ENCODE results near the gene CRIM1.

DNA sequence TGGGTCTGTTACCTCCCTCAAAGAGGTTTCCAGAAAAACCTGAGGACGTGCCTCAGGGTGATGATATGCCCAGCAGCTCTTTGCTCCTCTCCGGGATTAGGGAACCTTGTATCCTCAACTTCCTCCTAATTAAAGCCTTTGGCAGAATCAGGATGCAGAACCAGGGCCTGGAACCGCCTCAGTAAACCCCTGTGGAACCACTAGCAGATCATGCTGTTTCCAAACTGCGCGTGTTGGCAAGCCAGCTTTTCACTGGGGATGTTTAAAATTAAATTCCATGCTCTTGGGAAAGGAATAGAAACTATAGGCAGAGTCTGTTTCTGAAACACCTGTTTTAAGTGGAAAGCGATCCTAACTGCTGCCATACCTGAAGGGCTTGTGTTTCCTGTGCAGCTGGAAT is 26.4 kb downstream of the CRIM1 start:
- TF ChIP-seq, protein P1, sequence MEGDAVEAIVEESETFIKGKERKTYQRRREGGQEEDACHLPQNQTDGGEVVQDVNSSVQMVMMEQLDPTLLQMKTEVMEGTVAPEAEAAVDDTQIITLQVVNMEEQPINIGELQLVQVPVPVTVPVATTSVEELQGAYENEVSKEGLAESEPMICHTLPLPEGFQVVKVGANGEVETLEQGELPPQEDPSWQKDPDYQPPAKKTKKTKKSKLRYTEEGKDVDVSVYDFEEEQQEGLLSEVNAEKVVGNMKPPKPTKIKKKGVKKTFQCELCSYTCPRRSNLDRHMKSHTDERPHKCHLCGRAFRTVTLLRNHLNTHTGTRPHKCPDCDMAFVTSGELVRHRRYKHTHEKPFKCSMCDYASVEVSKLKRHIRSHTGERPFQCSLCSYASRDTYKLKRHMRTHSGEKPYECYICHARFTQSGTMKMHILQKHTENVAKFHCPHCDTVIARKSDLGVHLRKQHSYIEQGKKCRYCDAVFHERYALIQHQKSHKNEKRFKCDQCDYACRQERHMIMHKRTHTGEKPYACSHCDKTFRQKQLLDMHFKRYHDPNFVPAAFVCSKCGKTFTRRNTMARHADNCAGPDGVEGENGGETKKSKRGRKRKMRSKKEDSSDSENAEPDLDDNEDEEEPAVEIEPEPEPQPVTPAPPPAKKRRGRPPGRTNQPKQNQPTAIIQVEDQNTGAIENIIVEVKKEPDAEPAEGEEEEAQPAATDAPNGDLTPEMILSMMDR (IDR thresholded peaks at IDR 0.05): no peak
- TF ChIP-seq, protein P2, sequence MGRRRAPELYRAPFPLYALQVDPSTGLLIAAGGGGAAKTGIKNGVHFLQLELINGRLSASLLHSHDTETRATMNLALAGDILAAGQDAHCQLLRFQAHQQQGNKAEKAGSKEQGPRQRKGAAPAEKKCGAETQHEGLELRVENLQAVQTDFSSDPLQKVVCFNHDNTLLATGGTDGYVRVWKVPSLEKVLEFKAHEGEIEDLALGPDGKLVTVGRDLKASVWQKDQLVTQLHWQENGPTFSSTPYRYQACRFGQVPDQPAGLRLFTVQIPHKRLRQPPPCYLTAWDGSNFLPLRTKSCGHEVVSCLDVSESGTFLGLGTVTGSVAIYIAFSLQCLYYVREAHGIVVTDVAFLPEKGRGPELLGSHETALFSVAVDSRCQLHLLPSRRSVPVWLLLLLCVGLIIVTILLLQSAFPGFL (CRISPR knock-in tag; IDR thresholded peaks at IDR 0.05; ENCODE audit: borderline replicate concordance): no peak
- TF ChIP-seq, protein P3, sequence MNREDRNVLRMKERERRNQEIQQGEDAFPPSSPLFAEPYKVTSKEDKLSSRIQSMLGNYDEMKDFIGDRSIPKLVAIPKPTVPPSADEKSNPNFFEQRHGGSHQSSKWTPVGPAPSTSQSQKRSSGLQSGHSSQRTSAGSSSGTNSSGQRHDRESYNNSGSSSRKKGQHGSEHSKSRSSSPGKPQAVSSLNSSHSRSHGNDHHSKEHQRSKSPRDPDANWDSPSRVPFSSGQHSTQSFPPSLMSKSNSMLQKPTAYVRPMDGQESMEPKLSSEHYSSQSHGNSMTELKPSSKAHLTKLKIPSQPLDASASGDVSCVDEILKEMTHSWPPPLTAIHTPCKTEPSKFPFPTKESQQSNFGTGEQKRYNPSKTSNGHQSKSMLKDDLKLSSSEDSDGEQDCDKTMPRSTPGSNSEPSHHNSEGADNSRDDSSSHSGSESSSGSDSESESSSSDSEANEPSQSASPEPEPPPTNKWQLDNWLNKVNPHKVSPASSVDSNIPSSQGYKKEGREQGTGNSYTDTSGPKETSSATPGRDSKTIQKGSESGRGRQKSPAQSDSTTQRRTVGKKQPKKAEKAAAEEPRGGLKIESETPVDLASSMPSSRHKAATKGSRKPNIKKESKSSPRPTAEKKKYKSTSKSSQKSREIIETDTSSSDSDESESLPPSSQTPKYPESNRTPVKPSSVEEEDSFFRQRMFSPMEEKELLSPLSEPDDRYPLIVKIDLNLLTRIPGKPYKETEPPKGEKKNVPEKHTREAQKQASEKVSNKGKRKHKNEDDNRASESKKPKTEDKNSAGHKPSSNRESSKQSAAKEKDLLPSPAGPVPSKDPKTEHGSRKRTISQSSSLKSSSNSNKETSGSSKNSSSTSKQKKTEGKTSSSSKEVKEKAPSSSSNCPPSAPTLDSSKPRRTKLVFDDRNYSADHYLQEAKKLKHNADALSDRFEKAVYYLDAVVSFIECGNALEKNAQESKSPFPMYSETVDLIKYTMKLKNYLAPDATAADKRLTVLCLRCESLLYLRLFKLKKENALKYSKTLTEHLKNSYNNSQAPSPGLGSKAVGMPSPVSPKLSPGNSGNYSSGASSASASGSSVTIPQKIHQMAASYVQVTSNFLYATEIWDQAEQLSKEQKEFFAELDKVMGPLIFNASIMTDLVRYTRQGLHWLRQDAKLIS (CRISPR knock-in tag; IDR thresholded peaks at IDR 0.05; ENCODE audit: borderline replicate concordance): no peak
- TF ChIP-seq ZNF416 (CRISPR knock-in tag; IDR thresholded peaks at IDR 0.05) (no peak), KAT7 (CRISPR knock-in tag; IDR thresholded peaks at IDR 0.05; ENCODE audit: borderline replicate concordance) (no peak), ESRRA (CRISPR knock-in tag; IDR thresholded peaks at IDR 0.05; ENCODE audit: borderline replicate concordance) (no peak), CREB1 (CRISPR knock-in tag; IDR thresholded peaks at IDR 0.05) (no peak)
- TF ChIP-seq, protein P4, sequence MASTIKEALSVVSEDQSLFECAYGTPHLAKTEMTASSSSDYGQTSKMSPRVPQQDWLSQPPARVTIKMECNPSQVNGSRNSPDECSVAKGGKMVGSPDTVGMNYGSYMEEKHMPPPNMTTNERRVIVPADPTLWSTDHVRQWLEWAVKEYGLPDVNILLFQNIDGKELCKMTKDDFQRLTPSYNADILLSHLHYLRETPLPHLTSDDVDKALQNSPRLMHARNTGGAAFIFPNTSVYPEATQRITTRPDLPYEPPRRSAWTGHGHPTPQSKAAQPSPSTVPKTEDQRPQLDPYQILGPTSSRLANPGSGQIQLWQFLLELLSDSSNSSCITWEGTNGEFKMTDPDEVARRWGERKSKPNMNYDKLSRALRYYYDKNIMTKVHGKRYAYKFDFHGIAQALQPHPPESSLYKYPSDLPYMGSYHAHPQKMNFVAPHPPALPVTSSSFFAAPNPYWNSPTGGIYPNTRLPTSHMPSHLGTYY (CRISPR knock-in tag; IDR thresholded peaks at IDR 0.05): no peak
- TF ChIP-seq, protein P5, sequence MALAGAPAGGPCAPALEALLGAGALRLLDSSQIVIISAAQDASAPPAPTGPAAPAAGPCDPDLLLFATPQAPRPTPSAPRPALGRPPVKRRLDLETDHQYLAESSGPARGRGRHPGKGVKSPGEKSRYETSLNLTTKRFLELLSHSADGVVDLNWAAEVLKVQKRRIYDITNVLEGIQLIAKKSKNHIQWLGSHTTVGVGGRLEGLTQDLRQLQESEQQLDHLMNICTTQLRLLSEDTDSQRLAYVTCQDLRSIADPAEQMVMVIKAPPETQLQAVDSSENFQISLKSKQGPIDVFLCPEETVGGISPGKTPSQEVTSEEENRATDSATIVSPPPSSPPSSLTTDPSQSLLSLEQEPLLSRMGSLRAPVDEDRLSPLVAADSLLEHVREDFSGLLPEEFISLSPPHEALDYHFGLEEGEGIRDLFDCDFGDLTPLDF (CRISPR knock-in tag; IDR thresholded peaks at IDR 0.05): no peak
- TF ChIP-seq, protein P6, sequence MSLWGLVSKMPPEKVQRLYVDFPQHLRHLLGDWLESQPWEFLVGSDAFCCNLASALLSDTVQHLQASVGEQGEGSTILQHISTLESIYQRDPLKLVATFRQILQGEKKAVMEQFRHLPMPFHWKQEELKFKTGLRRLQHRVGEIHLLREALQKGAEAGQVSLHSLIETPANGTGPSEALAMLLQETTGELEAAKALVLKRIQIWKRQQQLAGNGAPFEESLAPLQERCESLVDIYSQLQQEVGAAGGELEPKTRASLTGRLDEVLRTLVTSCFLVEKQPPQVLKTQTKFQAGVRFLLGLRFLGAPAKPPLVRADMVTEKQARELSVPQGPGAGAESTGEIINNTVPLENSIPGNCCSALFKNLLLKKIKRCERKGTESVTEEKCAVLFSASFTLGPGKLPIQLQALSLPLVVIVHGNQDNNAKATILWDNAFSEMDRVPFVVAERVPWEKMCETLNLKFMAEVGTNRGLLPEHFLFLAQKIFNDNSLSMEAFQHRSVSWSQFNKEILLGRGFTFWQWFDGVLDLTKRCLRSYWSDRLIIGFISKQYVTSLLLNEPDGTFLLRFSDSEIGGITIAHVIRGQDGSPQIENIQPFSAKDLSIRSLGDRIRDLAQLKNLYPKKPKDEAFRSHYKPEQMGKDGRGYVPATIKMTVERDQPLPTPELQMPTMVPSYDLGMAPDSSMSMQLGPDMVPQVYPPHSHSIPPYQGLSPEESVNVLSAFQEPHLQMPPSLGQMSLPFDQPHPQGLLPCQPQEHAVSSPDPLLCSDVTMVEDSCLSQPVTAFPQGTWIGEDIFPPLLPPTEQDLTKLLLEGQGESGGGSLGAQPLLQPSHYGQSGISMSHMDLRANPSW (CRISPR knock-in tag; conservative IDR thresholded peaks at IDR 0.05; ENCODE audit: low read depth): no peak
